Spleen (tissue), 11 donors: ENCODE results near the gene GNPAT. TPM values are rescaled to one million over a fixed set of nuclear protein-coding genes. Genes with fewer than 3 reads are reported as not detected.
"Not testable (repeated sequence)": the region's sequence is repeated elsewhere in the genome, so short reads cannot be mapped to it uniquely, and the experiment has no call there.

ENCODE experiments used
- DNase-seq: peaks from one replicate; pipeline ENCODE4 v3.0.0-alpha.2; 2020
- H3K27ac ChIP-seq, 8 donors: fragments of 200-600 bp; sonication (generic) in 7 of 8; 1 replicate in 4 of 8; 2 replicates in 4 of 8; pipeline versions ENCODE4 v1.5.0 to v1.8.0; 2016 to 2021; ENCODE audit warnings: inconsistent platforms in 4 of 8, mild to moderate bottlenecking in 4 of 8, moderate library complexity in 1 of 8
- H3K27me3 ChIP-seq, 7 donors: fragments of 200-600 bp; sonication (generic) in 6 of 7; replicated peaks in 1 of 7; 1 replicate in 4 of 7; 2 replicates in 3 of 7; pipeline versions ENCODE4 v1.5.0 to v1.8.0; 2016 to 2021; ENCODE audit warnings: inconsistent platforms in 3 of 7, mild to moderate bottlenecking in 1 of 7
- H3K36me3 ChIP-seq, 6 donors: fragments of 200-600 bp; sonication (generic) in 5 of 6; 1 replicate in 4 of 6; 2 replicates in 2 of 6; pipeline versions ENCODE4 v1.5.0 to v1.8.0; 2016 to 2021; ENCODE audit warnings: inconsistent platforms in 2 of 6
- H3K4me1 ChIP-seq, 6 donors: fragments of 200-600 bp; sonication (generic) in 5 of 6; 1 replicate in 3 of 6; 2 replicates in 3 of 6; pipeline versions ENCODE4 v1.5.0 to v1.8.0; 2016 to 2021; ENCODE audit warnings: inconsistent platforms in 3 of 6
- H3K4me3 ChIP-seq, 8 donors: fragments of 200-600 bp; sonication (generic) in 7 of 8; 1 replicate in 4 of 8; 2 replicates in 4 of 8; pipeline versions ENCODE4 v1.5.0 to v1.8.0; 2016 to 2021; ENCODE audit warnings: inconsistent platforms in 4 of 8, mild to moderate bottlenecking in 4 of 8, moderate library complexity in 2 of 8
- H3K9me3 ChIP-seq, 8 donors: fragments of 200-600 bp; sonication (generic) in 7 of 8; 1 replicate in 4 of 8; 2 replicates in 4 of 8; pipeline versions ENCODE4 v1.5.0 to v1.8.0; 2016 to 2021; ENCODE audit warnings: inconsistent platforms in 4 of 8
- POLR2A ChIP-seq, 3 donors: fragments of 450-650 bp; IDR thresholded peaks; one replicate each; pipeline ENCODE4 v1.5.1; 2017; ENCODE audit warnings: antibody characterized with exemption in 3 of 3, mild to moderate bottlenecking in 1 of 3
- POLR2AphosphoS5 ChIP-seq, 3 donors: sonication (generic); formaldehyde crosslinking; IDR thresholded peaks; one replicate each; pipeline ENCODE4 v1.5.1; 2017; ENCODE audit warnings: antibody characterized with exemption in 3 of 3
- WGBS, 5 donors: extraction: QIAGEN DNeasy Blood & Tissue Kit in 3 of 5; methylation state at CpG; one replicate each; pipeline versions ENCODE4 v1.1.5 to v1.1.7; 2013 to 2018; 5-methylcytosine and 5-hydroxymethylcytosine counted together
- intact Hi-C: fragments of 100-400 bp; cut with DNase I; formaldehyde crosslinking; loops from one replicate; pipeline ENCODE4 v1.15.0; 2023; ENCODE audit warnings: low total_unique reads
- polyA plus RNA-seq, 3 donors: library from polyadenylated mRNA; stranded (reverse); fragments of 200-250 nt; gene quantifications; one replicate each; pipeline ENCODE4 v1.2.1, GENCODE V29; 2013
- total RNA-seq, 7 donors: library from RNA; depleted of rRNA in 3 of 7; stranded (reverse); fragments of >200 nt in 3 of 7; fragmentation: NEBNext Ultra II Directional in 4 of 7; extraction: Animal tissue kit (Norgen Biotek cat#: 25700) in 4 of 7; gene quantifications; one replicate each; pipeline versions ENCODE4 v1.1.0 to v1.2.1, GENCODE V29; 2016 to 2021
- TF ChIP-seq, protein P1 (sequence below), 11 experiments: fragments of 200-600 bp in 7 of 11; fragments of 450-650 bp in 4 of 11; sonication (generic) in 4 of 11; IDR thresholded peaks in 8 of 11; conservative IDR thresholded peaks in 3 of 11; 1 replicate in 7 of 11; 2 replicates in 4 of 11; pipeline versions ENCODE4 v1.4.0 to v1.8.0; 2016 to 2021; ENCODE audit warnings: antibody characterized with exemption in 11 of 11, inconsistent platforms in 4 of 11, mild to moderate bottlenecking in 1 of 11
- donor health status: healthy with polysubstance abuse.
- donor health status: DM: no; HTN: no; CAD: no; lungs with moderate emphysema.
- donor health status: DM: no; HTN: no; CAD: no.
- donor health status: Bipolar disorder and iron deficiency.
- donor health status: healthy.
- donor health status: DM: no; HTN: no; CAD: no.
- donor health status: DM: yes; HTN: yes; CAD: no.

The GNPAT gene
- total and polyA plus RNA-seq, 10 donors = 27.7 to 42.9 (median 34.0) TPM

DNA sequence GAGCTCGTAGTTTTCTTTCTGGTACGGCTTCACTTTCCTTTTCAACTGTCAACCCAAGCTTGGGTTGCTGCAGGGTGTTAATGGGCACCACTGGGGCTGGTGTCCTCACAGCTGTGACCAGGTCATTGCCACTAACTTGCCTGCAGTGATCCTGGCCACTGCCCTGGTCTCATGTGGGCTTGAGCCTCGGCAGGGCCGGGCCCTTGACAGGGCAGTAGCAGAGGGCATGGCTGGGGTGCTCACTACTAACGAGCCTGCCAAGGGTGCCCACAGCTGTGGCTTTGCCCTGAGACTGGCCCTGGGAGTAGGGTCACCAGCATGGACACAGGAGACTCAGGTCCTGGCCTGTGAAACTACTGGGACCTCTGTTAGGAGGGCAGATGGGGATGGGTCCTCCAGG, 31.5 kb upstream of the GNPAT start:
- DNase-seq = no peak
- H3K27me3 ChIP-seq = no peaks in the 10 kb centered on the region
- no peak overlapping the region for H3K27ac ChIP-seq
- no peak overlapping the region for H3K4me3 ChIP-seq
- TF ChIP-seq, protein P1, sequence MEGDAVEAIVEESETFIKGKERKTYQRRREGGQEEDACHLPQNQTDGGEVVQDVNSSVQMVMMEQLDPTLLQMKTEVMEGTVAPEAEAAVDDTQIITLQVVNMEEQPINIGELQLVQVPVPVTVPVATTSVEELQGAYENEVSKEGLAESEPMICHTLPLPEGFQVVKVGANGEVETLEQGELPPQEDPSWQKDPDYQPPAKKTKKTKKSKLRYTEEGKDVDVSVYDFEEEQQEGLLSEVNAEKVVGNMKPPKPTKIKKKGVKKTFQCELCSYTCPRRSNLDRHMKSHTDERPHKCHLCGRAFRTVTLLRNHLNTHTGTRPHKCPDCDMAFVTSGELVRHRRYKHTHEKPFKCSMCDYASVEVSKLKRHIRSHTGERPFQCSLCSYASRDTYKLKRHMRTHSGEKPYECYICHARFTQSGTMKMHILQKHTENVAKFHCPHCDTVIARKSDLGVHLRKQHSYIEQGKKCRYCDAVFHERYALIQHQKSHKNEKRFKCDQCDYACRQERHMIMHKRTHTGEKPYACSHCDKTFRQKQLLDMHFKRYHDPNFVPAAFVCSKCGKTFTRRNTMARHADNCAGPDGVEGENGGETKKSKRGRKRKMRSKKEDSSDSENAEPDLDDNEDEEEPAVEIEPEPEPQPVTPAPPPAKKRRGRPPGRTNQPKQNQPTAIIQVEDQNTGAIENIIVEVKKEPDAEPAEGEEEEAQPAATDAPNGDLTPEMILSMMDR (IDR thresholded peaks at IDR 0.05 in 8 of 11, conservative IDR thresholded peaks at IDR 0.05 in 3 of 11) = no peak
- no peak for TF ChIP-seq POLR2AphosphoS5 (IDR thresholded peaks at IDR 0.05)
- no peak for TF ChIP-seq POLR2A (IDR thresholded peaks at IDR 0.05)
- no peaks in the 10 kb centered on the region for H3K36me3 ChIP-seq
- H3K4me1 ChIP-seq = peaks cover 7 to 14% (median 10%) of the 10 kb centered on the region in 6 donors
- WGBS, 5 donors = 72 to 100% (median 89%) methylated on average over 3 to 5 of the region's 5 CpGs
- H3K9me3 ChIP-seq = no peaks in the 10 kb centered on the region
- intact Hi-C loops = loop anchor here (2.0 kb wide), 1 partner anchor 291 kb away; no protein-coding TSS in a partner anchor

DNA sequence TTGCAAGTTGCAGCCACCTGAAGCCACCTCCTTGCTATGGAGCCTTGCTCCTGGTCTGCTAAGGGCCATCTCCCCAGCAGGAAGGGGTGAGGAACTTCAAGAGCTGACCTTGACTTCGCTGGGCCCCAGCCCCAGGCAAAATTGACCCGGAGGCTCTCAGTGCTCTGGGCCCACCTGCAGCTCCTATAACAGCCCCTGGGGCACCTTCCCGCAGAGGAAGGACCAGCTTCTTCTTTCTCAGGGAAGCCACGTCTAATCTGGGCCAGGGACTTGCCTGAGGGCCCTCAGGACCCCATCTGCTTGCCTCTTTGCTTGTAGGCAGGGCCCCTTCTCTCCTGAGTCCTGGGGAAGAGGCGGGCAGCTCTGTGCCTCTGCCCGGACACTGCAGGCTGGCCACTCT, 30.9 kb upstream of the GNPAT start:
- Histone ChIP-seq H3K36me3 (no peaks in the 10 kb centered on the region), H3K27ac (no peak overlapping the region), H3K9me3 (no peaks in the 10 kb centered on the region), H3K4me3 (no peak overlapping the region), H3K4me1 (peaks cover 9 to 20% (median 14%) of the 10 kb centered on the region in 6 donors), H3K27me3 (no peaks in the 10 kb centered on the region)
- DNase-seq = no peak
- WGBS, 5 donors = 72 to 90% (median 84%) methylated on average over 5 to 6 of the region's 6 CpGs
- intact Hi-C loops = no loop called here
- TF ChIP-seq POLR2A (IDR thresholded peaks at IDR 0.05) (no peak), POLR2AphosphoS5 (IDR thresholded peaks at IDR 0.05) (no peak)
- TF ChIP-seq, protein P1 (IDR thresholded peaks at IDR 0.05 in 8 of 11, conservative IDR thresholded peaks at IDR 0.05 in 3 of 11) = no peak

DNA sequence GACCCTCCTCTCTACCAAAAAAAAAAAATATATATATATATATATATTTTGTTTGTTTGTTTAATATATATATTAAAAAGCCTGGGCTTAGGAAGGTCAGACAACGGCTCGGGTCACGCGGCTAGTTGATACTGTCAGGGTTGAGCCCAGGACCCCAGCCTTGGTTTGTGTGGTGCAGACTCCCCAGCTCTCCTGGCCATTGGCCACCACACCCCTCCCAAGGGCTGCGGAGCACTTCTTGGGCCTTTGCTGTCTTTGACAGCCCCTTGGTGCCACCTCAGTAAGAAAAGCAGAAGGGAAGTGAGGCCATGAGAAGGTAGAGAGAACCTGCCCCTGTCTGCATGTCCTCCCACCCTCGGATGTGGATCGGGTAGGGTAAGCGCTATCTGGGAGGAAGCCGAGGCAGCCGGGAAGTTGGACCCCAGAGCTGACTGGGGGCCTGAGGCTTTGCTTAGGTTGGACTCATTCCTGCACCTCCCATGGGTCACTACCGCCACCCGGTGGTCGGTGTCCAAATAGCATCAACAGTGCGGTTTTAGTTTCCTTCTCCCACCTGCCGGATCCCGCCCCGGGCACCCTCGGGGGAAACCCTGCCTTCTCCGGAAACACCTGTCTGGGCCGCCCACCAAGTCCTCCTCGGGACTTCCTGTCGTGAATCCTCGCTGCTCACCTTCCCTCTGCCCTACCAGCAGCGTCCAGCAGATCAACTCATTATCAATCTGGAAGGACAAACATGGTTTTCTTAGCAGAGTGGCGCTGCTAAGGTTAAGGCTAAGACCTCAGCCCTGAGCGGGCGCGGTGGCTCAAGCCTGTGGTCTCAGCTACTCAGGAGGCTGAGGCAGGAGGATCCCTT, 29.8 kb upstream of the GNPAT start:
- DNase-seq = peak; percentile 95
- 15 to 18% (median 17%) methylated on average over 28 of the region's 28 CpGs for WGBS, 5 donors
- Histone ChIP-seq H3K27ac (peak overlapping the region in 3 of 8 donors; percentile 36 to 41 (median 37)), H3K36me3 (no peaks in the 10 kb centered on the region), H3K4me3 (peak overlapping the region in 7 of 8 donors; percentile 23 to 63 (median 34)), H3K4me1 (peaks cover 9 to 31% (median 14%) of the 10 kb centered on the region in 6 donors), H3K27me3 (no peaks in the 10 kb centered on the region), H3K9me3 (no peaks in the 10 kb centered on the region)
- intact Hi-C loops = no loop called here
- TF ChIP-seq POLR2A (IDR thresholded peaks at IDR 0.05) = no peak
- peak; percentile 78 to 85 (median 79) for TF ChIP-seq POLR2AphosphoS5 (IDR thresholded peaks at IDR 0.05)
- TF ChIP-seq, protein P1 (IDR thresholded peaks at IDR 0.05 in 8 of 11, conservative IDR thresholded peaks at IDR 0.05 in 3 of 11) = peak; percentile 72 to 95 (median 89)

DNA sequence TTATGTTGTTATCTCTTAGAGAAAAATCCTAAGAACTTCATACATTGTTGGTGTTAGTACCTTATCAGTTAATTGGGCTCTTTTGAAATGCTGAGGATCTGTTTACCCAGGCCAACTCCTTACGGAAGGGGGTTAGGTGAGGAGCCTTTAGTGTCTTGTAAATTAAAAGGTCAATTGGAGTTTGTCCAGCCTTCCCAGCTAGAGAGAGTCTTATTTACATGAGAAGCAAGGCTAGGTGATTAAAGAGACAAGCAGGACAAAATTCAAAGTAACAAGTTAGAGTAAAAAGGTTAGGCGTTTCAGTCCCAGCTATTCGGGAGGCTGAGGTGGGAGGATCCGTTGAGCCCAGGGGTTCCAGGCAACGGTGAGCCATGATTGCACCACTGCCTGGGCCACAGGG, 28.7 kb upstream of the GNPAT start:
- H3K4me3 ChIP-seq, H3K9me3 ChIP-seq, H3K36me3 ChIP-seq, intact Hi-C loops, H3K27ac ChIP-seq, H3K27me3 ChIP-seq: not testable (repeated sequence)
- WGBS, 5 donors = 61 to 85% (median 77%) methylated on average over 5 of the region's 5 CpGs
- DNase-seq = peak; percentile 54
- H3K4me1 ChIP-seq = peaks cover 9 to 32% (median 14%) of the 10 kb centered on the region in 6 donors
